ENCODE measurements around the gene FLII.
A peak's percentile ranks its signal among the peaks of the same experiment; 100 is the strongest.

FLII gene

DNA sequence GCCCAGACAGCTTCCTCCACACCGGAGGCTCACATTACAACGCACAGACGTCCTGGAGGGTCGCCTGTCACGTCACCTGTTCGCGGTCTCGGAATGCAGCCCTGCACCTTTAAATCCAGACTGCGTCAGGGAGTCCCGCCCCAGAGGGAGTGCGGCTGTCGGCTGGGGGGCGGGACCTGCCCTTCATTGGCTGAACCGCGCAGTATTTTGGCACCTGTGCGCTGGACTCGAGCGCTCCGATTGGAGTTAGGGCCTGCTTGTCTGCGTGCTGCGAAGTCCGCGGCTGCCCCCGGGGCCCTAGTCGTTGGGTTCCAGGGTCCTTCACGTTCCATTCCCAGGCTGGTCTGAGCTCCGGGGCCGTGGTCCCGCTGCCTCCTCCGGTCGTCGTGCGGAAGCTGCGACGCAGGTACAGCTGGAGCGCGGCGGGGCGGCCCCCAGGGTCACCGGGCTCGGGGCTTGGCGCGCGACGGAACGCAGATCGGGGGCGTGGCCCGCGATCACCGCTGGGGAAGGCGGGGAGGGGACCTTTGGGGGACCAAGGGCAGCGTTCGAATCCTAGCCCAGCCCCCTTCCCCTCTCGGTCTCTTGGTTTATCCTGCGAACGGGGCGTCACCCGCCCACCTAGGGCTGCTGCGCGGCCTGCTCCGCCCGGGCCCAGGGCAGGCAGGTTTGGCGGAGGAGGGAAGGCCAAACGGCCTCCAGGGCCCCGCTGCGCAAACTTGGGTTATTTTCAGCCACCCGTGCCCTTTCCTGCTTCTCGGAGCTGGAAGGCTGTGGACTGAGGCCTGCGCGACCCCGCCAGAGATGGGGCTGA is 2.0 kb upstream of the FLII start, which contains the start of gene MIEF2:
Gene MIEF2 (plus strand): TSS at position 331 of the 814 bp plus-strand sequence. CDS start 2,059 bp downstream, outside the sequence.
- peak; percentile 92 for DNase-seq (ENCODE audit: low spot score)

DNA sequence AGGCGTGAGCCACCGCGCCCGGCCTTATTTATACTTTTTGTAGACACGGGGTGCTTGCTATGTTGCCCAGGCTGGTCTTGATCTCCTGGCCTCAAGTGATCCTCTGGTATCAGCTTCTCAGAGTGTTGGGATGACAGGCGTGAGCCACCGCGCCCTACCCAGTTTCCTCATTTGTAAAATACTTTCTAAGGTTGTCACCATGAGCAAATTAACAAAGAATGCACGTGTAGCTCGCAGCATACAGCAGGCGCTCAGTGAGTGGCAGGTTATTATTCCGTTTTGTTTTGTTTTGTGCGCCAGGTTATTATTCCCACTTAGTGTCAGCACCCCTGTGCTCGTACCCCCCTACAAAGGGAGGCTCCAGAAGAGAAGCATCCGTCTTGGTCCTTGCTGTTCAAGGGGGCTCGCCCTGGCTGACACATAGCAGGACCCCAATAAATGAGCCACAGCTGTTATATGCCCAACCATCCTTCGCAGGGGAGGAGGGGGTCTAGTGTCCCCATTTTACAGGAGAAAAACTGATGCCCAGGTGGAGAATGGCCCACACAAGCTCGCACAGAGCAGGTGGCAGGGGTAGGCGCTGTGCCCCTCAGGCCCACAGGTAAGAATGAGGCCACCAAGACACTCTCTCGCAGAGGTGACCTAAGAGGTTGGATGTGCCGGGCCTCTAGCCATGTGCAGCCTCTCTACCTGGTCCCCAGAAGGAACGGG is 1.2 kb upstream of the FLII start:
- DNase-seq (ENCODE audit: low spot score) = no peak

GRCh38 chr17:18257982-18258355 is 569 bp downstream of the FLII start:
- peak; percentile 78 for DNase-seq (ENCODE audit: low spot score)

- DNase-seq (ENCODE audit: low spot score) = no peak
Observed at GRCh38 chr17:18257268-18257981, 1.1 kb downstream of the FLII start.

DNA sequence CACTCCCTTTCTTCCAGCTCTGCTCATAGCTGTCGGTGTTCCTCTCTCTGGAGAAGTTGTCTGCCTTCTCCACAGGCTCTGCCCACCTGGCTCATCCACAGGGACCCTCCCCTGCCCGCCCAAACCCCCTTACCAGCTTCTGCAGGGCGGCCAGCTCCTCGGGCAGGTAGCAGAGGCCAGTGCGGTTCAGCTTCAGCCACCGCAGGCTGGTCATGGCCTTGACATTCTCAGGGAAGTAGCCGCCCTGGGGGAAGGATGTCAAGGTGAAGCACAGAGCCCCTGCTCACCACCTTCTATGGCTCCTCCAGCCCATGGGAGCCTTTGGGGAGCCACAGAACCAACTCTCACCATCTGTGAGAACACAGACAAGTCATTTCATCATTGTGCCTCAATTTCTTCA is 1.8 kb downstream of the FLII start:
- no peak for DNase-seq (ENCODE audit: low spot score)

GRCh38 chr17:18256351-18256750 is 2.2 kb downstream of the FLII start:
- DNase-seq (ENCODE audit: low spot score) = no peak

- no peak for DNase-seq (ENCODE audit: low spot score)
Observed at GRCh38 chr17:18254888-18255649, 3.5 kb downstream of the FLII start.

- DNase-seq (ENCODE audit: low spot score) = no peak
Observed at GRCh38 chr17:18253947-18254821, 4.4 kb downstream of the FLII start.

- no peak for DNase-seq (ENCODE audit: low spot score)
Observed at GRCh38 chr17:18253187-18253884, 5.2 kb downstream of the FLII start.

GRCh38 chr17:18252160-18252559 is 6.4 kb downstream of the FLII start:
- no peak for DNase-seq (ENCODE audit: low spot score)

DNA sequence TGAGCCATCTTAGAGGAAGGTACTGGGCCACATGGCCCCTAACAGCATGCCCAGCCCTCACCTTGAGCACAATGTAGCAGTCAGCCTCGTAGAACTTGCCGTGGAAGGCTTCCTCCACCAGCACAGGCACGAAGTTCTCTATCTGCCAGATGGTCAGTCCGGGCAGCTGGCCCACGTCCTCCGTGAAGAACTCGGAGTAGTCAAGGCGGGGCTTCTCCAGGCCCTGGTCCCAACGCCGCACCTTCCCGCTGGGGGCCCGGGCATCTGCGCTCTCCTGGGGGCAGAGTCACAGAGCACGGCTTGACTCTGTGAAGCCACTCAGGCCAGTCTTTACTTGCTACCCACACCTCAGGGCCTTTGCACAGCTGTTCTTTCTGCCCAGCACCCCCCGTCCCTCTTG is 7.3 kb downstream of the FLII start:
- no peak for DNase-seq (ENCODE audit: low spot score)

GRCh38 chr17:18250708-18251107 is 7.8 kb downstream of the FLII start:
- no peak for DNase-seq (ENCODE audit: low spot score)

- no peak for DNase-seq (ENCODE audit: low spot score)
Observed at GRCh38 chr17:18250259-18250658, 8.3 kb downstream of the FLII start.

DNA sequence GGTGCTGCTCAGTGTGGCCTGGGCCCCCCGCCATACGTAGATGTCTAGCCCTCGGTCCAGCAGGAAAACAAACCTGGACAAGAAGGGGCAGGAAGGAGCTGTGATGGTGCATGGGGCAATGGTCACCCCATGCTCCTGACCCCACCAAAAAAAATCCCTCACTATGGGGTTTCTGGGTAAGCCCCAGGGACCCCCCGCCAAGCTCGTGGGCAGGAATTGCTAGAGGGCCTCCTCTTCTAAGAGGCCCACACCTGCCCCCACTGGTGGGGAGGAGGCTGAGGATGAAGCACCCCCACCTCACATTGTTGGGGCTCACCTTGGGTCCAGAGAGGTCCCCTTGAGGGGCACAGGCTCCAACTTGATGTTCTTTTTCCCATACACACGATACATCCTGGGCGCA is 9.7 kb downstream of the FLII start:
- no peak for DNase-seq (ENCODE audit: low spot score)

DNA sequence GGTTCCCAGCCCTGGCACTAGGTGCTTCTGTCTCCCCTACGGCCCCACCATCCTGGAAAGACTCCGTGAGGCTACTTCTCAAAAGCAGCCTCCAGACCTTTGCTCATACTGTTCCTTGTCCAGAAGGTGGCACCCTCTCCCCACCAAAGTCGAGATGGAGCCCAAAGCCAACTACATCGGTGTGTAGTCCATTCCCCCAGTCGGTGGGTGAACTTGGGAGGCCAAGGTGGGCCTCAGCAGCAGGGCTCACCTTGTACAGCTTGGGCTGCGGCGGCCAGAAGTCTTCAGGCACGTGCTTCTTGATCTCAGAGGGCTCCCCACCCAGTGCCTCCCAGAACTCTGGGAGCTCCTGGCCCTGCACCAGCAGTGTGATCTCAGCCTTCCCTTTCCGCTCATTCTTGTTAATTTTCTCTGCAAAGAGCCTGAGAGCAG is 10.2 kb downstream of the FLII start:
- DNase-seq (ENCODE audit: low spot score) = peak; percentile 78

DNA sequence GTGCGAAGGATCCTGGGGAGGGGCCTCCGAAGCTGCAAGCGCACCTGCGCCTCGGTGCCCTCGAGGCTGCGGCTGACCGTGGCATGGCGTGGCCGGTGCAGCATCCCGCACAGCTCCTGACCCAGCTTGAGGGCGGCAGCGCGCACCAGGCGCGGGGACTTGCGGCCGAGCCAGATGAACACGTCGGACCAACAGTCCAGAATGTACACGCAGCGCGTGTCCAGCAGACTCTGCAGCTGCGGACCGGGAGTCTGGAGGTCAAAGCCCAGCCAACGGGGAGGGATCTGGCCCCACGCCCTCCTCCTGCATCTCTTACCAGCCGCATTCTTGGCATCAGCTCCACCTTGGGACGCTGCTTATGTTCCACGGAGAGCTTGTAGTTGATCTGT is 10.9 kb downstream of the FLII start:
- DNase-seq (ENCODE audit: low spot score) = no peak

- peak; percentile 13 for DNase-seq (ENCODE audit: low spot score)
Observed at GRCh38 chr17:18246880-18247612, 11.5 kb downstream of the FLII start.

DNA sequence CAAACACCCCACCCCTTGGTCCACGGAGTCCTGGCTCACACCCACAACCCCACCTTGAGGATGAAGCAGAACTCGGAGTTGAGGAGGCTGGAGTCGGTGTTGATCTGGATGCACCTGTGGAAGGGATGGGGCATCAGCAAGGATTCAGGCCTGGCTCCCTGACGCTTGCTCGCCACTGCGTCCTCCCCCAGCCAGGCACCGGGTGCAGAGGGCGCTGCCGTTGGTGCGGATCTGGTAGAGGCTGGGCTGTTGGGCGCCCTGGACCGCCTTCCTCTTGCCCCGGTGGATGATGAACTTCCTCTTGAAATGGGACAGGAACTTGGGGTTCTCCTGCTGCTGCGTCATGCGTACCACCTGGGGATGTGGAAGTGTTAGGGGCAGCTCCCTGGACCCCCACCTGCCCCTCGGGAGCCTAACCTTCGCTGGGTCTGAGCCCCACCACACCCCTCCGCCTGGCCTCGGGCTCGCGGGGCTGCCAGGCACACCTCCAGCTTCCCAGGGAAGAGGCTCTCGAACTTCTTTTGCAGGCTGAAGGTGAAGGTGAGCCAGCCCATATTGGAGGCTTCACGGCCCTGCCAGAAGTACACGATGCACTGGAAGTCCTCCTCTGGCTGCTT is 12.3 kb downstream of the FLII start:
- no peak for DNase-seq (ENCODE audit: low spot score)

All from hematopoietic multipotent progenitor cell treated with erythropoietin and hydrocortisone succinate and interleukin-3 and kit ligand, for 17 days (in vitro differentiated cells).